Measurements from ENCODE around the gene RPRD2.

DNA sequence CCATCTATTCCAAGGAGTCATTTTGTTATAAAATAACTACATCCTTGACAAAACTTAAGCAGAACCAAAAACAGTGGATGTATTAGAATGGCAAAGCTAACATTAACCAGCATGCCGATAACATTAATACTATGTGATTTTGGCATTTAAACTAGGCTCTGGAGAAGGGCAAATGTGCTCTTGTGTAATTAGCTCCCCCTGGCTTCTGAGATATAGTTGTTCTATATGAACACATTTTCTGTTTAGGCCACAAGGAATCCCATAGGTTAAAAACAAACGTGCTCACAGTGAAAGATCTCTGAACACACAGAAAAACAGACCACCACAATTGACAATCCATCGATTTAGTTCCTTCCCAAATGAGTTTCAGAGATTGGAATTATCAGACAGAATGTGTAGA, 65.9 kb downstream of the RPRD2 start:
- peak; percentile 23 for TF ChIP-seq CTCF (IDR thresholded peaks at IDR 0.05; ENCODE audit: low read depth, low read length, poor library complexity, severe bottlenecking)
- no peak for TF ChIP-seq EZH2phosphoT487 (IDR thresholded peaks at IDR 0.05; ENCODE audit: borderline replicate concordance, low read length)

Measured in DOHH2 (cell line).